H1 (cell line): Measurements from ENCODE around the gene UBAP2. TPM values are rescaled to one million over a fixed set of nuclear protein-coding genes. Genes with fewer than 3 reads are reported as not detected.

Experiments used
- CTCF ChIA-PET: fragments of 300-600 bp; sonication (Branson Sonifier 250); formaldehyde crosslinking; loops from one replicate; lab custom pipeline; 2021; ENCODE audit not compliant: partially characterized antibody; lab: Charles Lee
- POLR2A ChIA-PET: fragments of 300-600 bp; sonication (Branson Sonifier 250); formaldehyde crosslinking; loops from one replicate; lab custom pipeline; 2021; ENCODE audit warnings: inconsistent platforms; ENCODE audit not compliant: partially characterized antibody; lab: Charles Lee
- DNase-seq, 2 experiments: peaks; one replicate each; pipeline versions ENCODE4 v3.0.0 to v3.0.0-alpha.2; 2010 to 2022; ENCODE audit warnings: low spot score in 2 of 2, low read depth in 1 of 2, mixed read lengths in 1 of 2
- FAIRE-seq: peaks from 2 replicates; lab custom pipeline; 2011; peaks lifted over from hg19 to GRCh38; lab: Jason Lieb, UNC
- H2AFZ ChIP-seq: 2 replicates; pipeline ENCODE4 v1.8.1; 2012; ENCODE audit warnings: low read length, inconsistent platforms
- H2AK5ac ChIP-seq: 2 replicates; pipeline ENCODE4 v1.6.1; 2013; ENCODE audit warnings: low read depth, low read length
- H2BK120ac ChIP-seq: replicated peaks from 2 replicates; pipeline ENCODE3; 2013; ENCODE audit warnings: low read depth, low read length, inconsistent platforms
- H2BK12ac ChIP-seq: 2 replicates; pipeline ENCODE4 v1.6.1; 2013; ENCODE audit warnings: low read depth, low read length
- H2BK15ac ChIP-seq: 2 replicates; pipeline ENCODE4 v1.6.1; 2013; ENCODE audit warnings: low read length
- H2BK20ac ChIP-seq: 2 replicates; pipeline ENCODE4 v1.6.1; 2013; ENCODE audit warnings: low read length
- H2BK5ac ChIP-seq: 2 replicates; pipeline ENCODE4 v1.6.1; 2013; ENCODE audit warnings: low read depth, low read length
- H3K14ac ChIP-seq: 2 replicates; pipeline ENCODE4 v1.6.1; 2013; ENCODE audit warnings: inconsistent platforms; ENCODE audit not compliant: insufficient read length
- H3K18ac ChIP-seq: 2 replicates; pipeline ENCODE4 v1.6.1; 2013; ENCODE audit warnings: low read length; ENCODE audit errors: extremely low read depth
- H3K23ac ChIP-seq: 2 replicates; pipeline ENCODE4 v1.6.1; 2013; ENCODE audit warnings: inconsistent platforms; ENCODE audit not compliant: insufficient read length
- H3K23me2 ChIP-seq: 2 replicates; pipeline ENCODE4 v1.6.1; 2013; ENCODE audit warnings: low read depth, low read length
- H3K27ac ChIP-seq: 2 replicates; pipeline ENCODE4 v1.6.1; 2011; ENCODE audit warnings: low read depth, low read length, inconsistent platforms
- H3K27me3 ChIP-seq, 4 experiments: replicated peaks in 1 of 4; 1 replicate in 1 of 4; 2 replicates in 3 of 4; pipeline versions ENCODE4 v1.6.1 to v1.8.1; 2011 to 2013; ENCODE audit warnings: low read length in 3 of 4, mild to moderate bottlenecking in 3 of 4, inconsistent platforms in 2 of 4, mixed read lengths in 2 of 4, moderate library complexity in 1 of 4; ENCODE audit not compliant: control insufficient read depth in 3 of 4, insufficient read depth in 3 of 4; ENCODE audit errors: extremely low read depth in 1 of 4
- H3K36me3 ChIP-seq, 4 experiments: 2 replicates each; pipeline versions ENCODE4 v1.6.1 to v1.8.1; 2011 to 2013; ENCODE audit warnings: mild to moderate bottlenecking in 4 of 4, low read length in 3 of 4, moderate library complexity in 2 of 4, control low read depth in 1 of 4, inconsistent platforms in 1 of 4; ENCODE audit not compliant: insufficient read depth in 4 of 4, control insufficient read depth in 2 of 4
- H3K4ac ChIP-seq: replicated peaks from 2 replicates; pipeline ENCODE3; 2013; ENCODE audit warnings: low read length, low read depth, mixed read lengths, inconsistent platforms; ENCODE audit not compliant: insufficient read length
- H3K4me1 ChIP-seq, 4 experiments: replicated peaks in 1 of 4; 1 replicate in 1 of 4; 2 replicates in 3 of 4; pipeline versions ENCODE4 v1.6.1 to v1.8.1; 2011 to 2013; ENCODE audit warnings: low read length in 3 of 4, inconsistent platforms in 2 of 4, mixed read lengths in 1 of 4; ENCODE audit not compliant: insufficient read depth in 4 of 4, control insufficient read depth in 3 of 4
- H3K4me2 ChIP-seq, 2 experiments: 2 replicates each; pipeline versions ENCODE4 v1.6.1 to v1.8.1; 2011 to 2013; ENCODE audit warnings: low read depth in 2 of 2, low read length in 2 of 2, control low read depth in 1 of 2, inconsistent platforms in 1 of 2, mild to moderate bottlenecking in 1 of 2; ENCODE audit not compliant: insufficient read depth in 1 of 2
- H3K4me3 ChIP-seq, 4 experiments: fragments of 200-600, 300-600 bp in 1 of 4; sonication (generic), shearing (Covaris generic), sonication (Bioruptor Twin) in 1 of 4; 2 replicates each; pipeline versions ENCODE4 v1.5.1 to v1.8.1; 2011 to 2016; ENCODE audit warnings: low read length in 4 of 4, low read depth in 3 of 4, control low read depth in 2 of 4, inconsistent platforms in 2 of 4, mild to moderate bottlenecking in 2 of 4, mixed read lengths in 1 of 4, moderate library complexity in 1 of 4; ENCODE audit not compliant: insufficient read depth in 2 of 4; ENCODE audit errors: extremely low read depth in 1 of 4
- H3K56ac ChIP-seq: replicated peaks from 2 replicates; pipeline ENCODE3; 2013; ENCODE audit warnings: low read depth, mild to moderate bottlenecking, mixed read lengths, low read length, inconsistent platforms; ENCODE audit not compliant: insufficient read length
- H3K79me1 ChIP-seq: 2 replicates; pipeline ENCODE4 v1.6.1; 2013; ENCODE audit warnings: low read depth, low read length, control low read depth
- H3K79me2 ChIP-seq, 2 experiments: 2 replicates each; pipeline versions ENCODE4 v1.6.1 to v1.8.1; 2012 to 2013; ENCODE audit warnings: low read length in 2 of 2, mild to moderate bottlenecking in 2 of 2, inconsistent platforms in 1 of 2; ENCODE audit not compliant: insufficient read depth in 2 of 2, control insufficient read depth in 1 of 2
- H3K9ac ChIP-seq, 4 experiments: replicated peaks in 1 of 4; 1 replicate in 1 of 4; 2 replicates in 3 of 4; pipeline versions ENCODE4 v1.6.1 to v1.8.1; 2011 to 2013; ENCODE audit warnings: low read depth in 3 of 4, low read length in 3 of 4, control low read depth in 2 of 4, mild to moderate bottlenecking in 2 of 4, moderate library complexity in 2 of 4, inconsistent platforms in 1 of 4; ENCODE audit errors: extremely low read depth in 1 of 4
- H3K9me3 ChIP-seq, 2 experiments: 2 replicates each; pipeline versions ENCODE4 v1.6.1 to v1.8.1; 2012 to 2013; ENCODE audit warnings: mild to moderate bottlenecking in 2 of 2, moderate library complexity in 2 of 2, control low read depth in 1 of 2, inconsistent platforms in 1 of 2, low read depth in 1 of 2, low read length in 1 of 2, mixed read lengths in 1 of 2; ENCODE audit not compliant: insufficient read depth in 2 of 2
- H4K20me1 ChIP-seq, 2 experiments: replicated peaks in 1 of 2; 2 replicates each; pipeline versions ENCODE3 to v1.8.1; 2011 to 2013; ENCODE audit warnings: inconsistent platforms in 2 of 2, low read length in 2 of 2, mild to moderate bottlenecking in 1 of 2; ENCODE audit not compliant: insufficient read depth in 2 of 2, control insufficient read depth in 1 of 2
- H4K5ac ChIP-seq: 2 replicates; pipeline ENCODE4 v1.6.1; 2013; ENCODE audit warnings: low read length, low read depth, mixed read lengths, inconsistent platforms; ENCODE audit not compliant: insufficient read length
- H4K8ac ChIP-seq: 2 replicates; pipeline ENCODE4 v1.8.0; 2013; ENCODE audit warnings: mild to moderate bottlenecking, moderate library complexity, low read length, inconsistent platforms; ENCODE audit not compliant: insufficient read depth; ENCODE audit errors: extremely low read depth
- H4K91ac ChIP-seq: replicated peaks from 2 replicates; pipeline ENCODE3; 2013; ENCODE audit warnings: low read length, mixed read lengths, inconsistent platforms; ENCODE audit not compliant: insufficient read length
- TCF12 ChIP-seq: IDR thresholded peaks from 2 replicates; pipeline ENCODE4 v1.6.1; 2011; ENCODE audit warnings: low read depth, mild to moderate bottlenecking, low read length
- TEAD4 ChIP-seq: IDR thresholded peaks from 2 replicates; pipeline ENCODE4 v1.6.1; 2012; ENCODE audit warnings: low read depth, low read length, inconsistent platforms, mixed read lengths
- WGBS, 2 experiments: shearing (Covaris generic) in 1 of 2; methylation state at CpG; one replicate each; pipeline versions ENCODE4 v1.1.6 to v1.1.7; 2013 to 2015; ENCODE audit warnings: low lambda C conversion rate in 2 of 2, mixed read lengths in 2 of 2, inconsistent platforms in 1 of 2, low coverage in 1 of 2, missing lambda C conversion rate in 1 of 2; ENCODE audit not compliant: insufficient replicate concordance in 2 of 2, insufficient coverage in 1 of 2, insufficient read length in 1 of 2; ENCODE audit errors: extremely low coverage in 1 of 2, missing lambda C conversion rate in 1 of 2; 5-methylcytosine and 5-hydroxymethylcytosine counted together
- polyA plus RNA-seq, 7 experiments: library from polyadenylated mRNA; depleted of rRNA in 3 of 7; stranded (reverse) in 5 of 7; unstranded in 2 of 7; fragments of >200 nt in 5 of 7; fragments of 200-250 nt in 2 of 7; gene quantifications; 1 replicate in 5 of 7; 2 replicates in 1 of 7; 4 replicates in 1 of 7; pipeline versions ENCODE4 v1.2.1 to v1.2.3, GENCODE V29; 2011 to 2013; ENCODE audit warnings: missing spikeins in 2 of 7, mixed read lengths in 2 of 7
- total RNA-seq: library from RNA; stranded (reverse); fragmentation: NEBNext Ultra II Directional; extraction: Animal tissue kit (Norgen Biotek cat#: 25700); gene quantifications from 2 replicates; pipeline ENCODE4 v1.2.1, GENCODE V29; 2021

UBAP2 gene
- total and polyA plus RNA-seq, 2 of the 8 experiments (the other 6 are each of a cell fraction or from before 2014, with no cell fraction given): 75.0 to 81.4 TPM

DNA sequence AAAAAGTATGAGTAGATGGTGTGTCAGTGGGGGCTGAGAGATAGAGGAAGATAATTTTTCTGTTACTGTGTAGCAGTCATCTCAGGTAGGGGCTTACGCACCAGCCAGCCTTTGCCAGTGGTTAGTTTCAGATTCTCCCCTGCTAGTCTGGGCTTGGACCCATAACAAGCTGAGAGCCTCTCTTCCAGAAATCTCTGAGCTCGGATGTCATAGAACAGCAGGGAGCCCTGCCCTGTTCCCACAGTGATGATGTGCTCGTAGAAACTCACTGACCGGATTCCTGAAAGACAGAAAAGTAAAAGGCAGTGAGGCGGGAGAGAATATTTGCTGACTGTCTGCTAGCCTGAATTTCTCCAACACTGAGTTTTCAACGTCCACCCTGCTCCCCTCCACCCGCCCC is 40.6 kb upstream of the UBAP2 start:
- Histone ChIP-seq H2AFZ (no peak overlapping the region), H3K79me1 (peaks cover 2% of the 10 kb centered on the region; the same call in 1 of the 2 replicates), H3K36me3 (peaks cover 17 to 61% (median 47%) of the 10 kb centered on the region in 4 experiments)
- 92% methylated on average over 7 of the region's 7 CpGs; no CpG with 5 or more reads in 1 of the 2 experiments for WGBS, 2 experiments
- TF ChIP-seq TCF12 (no peak), TEAD4 (no peak)
- TF ChIP-seq, all 59 proteins: peak for 0
- Histone ChIP-seq H3K23ac (no peak overlapping the region), H2BK12ac (no peak overlapping the region), H3K4me1 (no peaks in the 10 kb centered on the region), H3K27ac (no peak overlapping the region), H3K79me2 (no peaks in the 10 kb centered on the region), H3K4me2 (no peak overlapping the region), H3K23me2 (no peaks in the 10 kb centered on the region), H4K20me1 (peaks cover 2 to 3% of the 10 kb centered on the region in 2 experiments), H3K4ac (no peak overlapping the region), H3K4me3 (no peak overlapping the region), H4K91ac (no peak overlapping the region), H2BK20ac (no peak overlapping the region), H2BK5ac (no peak overlapping the region), H3K9ac (no peak overlapping the region), H4K8ac (peak overlapping the region; percentile 3; the same call in 1 of the 2 replicates), H3K14ac (no peak overlapping the region), H2BK120ac (no peak overlapping the region), H3K56ac (no peak overlapping the region), H2AK5ac (no peak overlapping the region), H2BK15ac (no peak overlapping the region), H3K27me3 (no peaks in the 10 kb centered on the region), H3K9me3 (no peaks in the 10 kb centered on the region), H3K18ac (no peak overlapping the region), H4K5ac (no peak overlapping the region)
- FAIRE-seq: no peak
- no peak for DNase-seq
- ChIA-PET POLR2A (interaction anchor here (0.7 kb wide), 1 partner anchor 207 kb away, joined by 3 read pairs; no protein-coding TSS in a partner anchor), CTCF (interaction anchor here (0.5 to 1.4 kb wide), 2 partner anchors 124 to 164 kb away, joined by 3 read pairs; no protein-coding TSS in a partner anchor)
